Stimulated activated memory B cell treated with anti-CD40 and anti-IgM and Interleukin-4, amounts not matched to agents 10 μg/mL and 1 μg/mL and 100 μg/mL, for 72 hours (primary cell): ENCODE results near the gene MRS2.
"Not testable (repeated sequence)": the region's sequence is repeated elsewhere in the genome, so short reads cannot be mapped to it uniquely, and the experiment has no call there.

Source experiments
- ATAC-seq: fragments of 150-1000 bp; cut with Tn5 transposase; 2 replicates; pipeline ENCODE4 v1.10.0; 2021
- H3K27ac Mint-ChIP-seq: one replicate; pipeline ENCODE4 v1.8.0; 2022; ENCODE audit warnings: mild to moderate bottlenecking, mixed read lengths
- H3K27me3 Mint-ChIP-seq: one replicate; pipeline ENCODE4 v1.8.0; 2022; ENCODE audit warnings: mixed read lengths
- H3K36me3 Mint-ChIP-seq: one replicate; pipeline ENCODE4 v1.8.0; 2022; ENCODE audit warnings: mixed read lengths
- H3K4me1 Mint-ChIP-seq: one replicate; pipeline ENCODE4 v1.8.0; 2022; ENCODE audit warnings: mixed read lengths
- H3K4me3 Mint-ChIP-seq: one replicate; pipeline ENCODE4 v1.8.0; 2022; ENCODE audit warnings: mild to moderate bottlenecking, moderate library complexity, mixed read lengths
- H3K9me3 Mint-ChIP-seq: one replicate; pipeline ENCODE4 v1.8.0; 2022; ENCODE audit warnings: mixed read lengths

MRS2 gene

DNA sequence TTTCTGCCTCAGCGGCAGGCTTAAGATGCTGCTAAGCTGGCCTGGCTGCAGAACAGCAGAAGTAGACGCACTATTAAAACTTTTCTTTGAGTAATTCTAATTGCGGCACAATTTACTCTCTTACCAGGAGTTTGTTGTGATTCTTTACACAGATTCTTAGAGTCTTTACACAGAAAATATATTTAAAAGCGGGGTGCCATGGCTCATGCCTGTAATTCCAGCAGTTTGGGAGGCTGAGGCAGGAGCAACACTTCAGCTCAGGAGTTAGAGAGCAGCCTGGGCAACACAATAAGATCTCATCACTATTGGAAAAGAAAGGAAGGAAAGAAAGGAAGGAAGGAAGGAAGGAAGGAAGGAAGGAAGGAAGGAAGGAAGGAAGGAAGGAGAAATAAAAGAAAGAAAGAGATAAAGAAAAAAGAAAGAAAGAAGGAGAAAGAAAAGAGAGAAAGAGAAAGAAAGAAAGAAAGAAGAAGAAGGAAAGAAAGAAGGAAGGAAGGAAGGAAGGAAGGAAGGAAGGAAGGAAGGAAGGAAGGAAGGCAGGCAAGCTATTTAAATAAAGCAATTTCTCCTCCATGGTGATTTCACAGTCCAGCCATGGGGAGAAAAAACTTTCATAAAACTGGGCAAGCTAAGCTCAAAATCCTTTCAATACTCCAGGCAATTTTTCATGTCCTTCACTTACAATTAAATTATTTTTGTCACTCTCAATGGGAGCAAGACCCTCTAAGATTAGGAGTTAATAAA, 21.1 kb upstream of the MRS2 start:
- Mint-ChIP-seq H3K27me3 (peaks cover 9% of the 10 kb centered on the region), H3K9me3 (peaks cover 3% of the 10 kb centered on the region), H3K36me3 (no peaks in the 10 kb centered on the region), H3K4me1 (peaks cover 8% of the 10 kb centered on the region), H3K4me3 (no peak overlapping the region), H3K27ac (no peak overlapping the region)
- no peak for ATAC-seq

DNA sequence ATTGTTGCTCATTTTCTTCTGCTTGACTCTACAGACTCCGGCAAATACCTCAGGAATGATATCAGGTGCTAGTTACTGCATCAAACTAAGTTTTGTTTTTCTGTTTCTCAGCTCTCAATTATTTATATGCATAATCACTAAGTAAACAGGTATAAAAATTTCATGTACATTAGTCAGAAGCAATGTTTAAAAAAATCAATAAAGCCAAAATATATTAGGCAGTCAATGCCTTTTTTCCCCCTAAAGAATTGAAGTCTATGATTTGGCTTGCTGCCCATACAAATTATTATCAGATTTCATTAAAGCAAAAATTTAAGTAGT, 20.6 kb upstream of the MRS2 start:
- Mint-ChIP-seq H3K4me1 (peaks cover 8% of the 10 kb centered on the region), H3K36me3 (no peaks in the 10 kb centered on the region), H3K4me3 (no peak overlapping the region), H3K9me3 (peaks cover 3% of the 10 kb centered on the region), H3K27ac (no peak overlapping the region), H3K27me3 (peaks cover 8% of the 10 kb centered on the region)
- ATAC-seq = no peak

DNA sequence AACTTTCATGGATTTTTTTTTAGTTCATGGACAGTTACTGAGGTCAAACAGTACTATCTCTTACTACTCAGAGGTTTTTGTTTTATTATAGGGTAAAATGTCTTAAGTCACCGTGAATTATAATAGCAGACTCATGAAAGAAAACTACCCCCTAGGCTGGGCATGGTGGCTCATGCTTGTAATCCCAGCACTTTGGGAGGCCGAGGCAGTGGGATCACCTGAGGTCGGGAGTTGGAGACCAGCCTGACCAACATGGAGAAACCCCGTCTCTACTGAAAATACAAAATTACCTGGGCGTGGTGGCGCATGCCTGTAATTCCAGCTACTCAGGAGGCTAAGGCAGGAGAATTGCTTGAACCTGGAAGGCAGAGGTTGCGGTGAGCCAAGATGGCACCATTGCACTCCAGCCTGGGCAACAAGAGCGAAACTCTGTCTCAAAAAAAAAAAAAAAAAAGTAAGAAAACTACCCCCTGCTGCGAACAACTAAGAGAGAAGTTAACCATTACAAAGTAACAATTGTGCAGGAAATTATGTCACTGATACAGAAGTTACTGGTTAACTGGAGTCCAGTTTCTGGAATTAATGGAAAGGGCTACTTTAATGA, 19.7 kb upstream of the MRS2 start:
- H3K27me3 Mint-ChIP-seq, H3K36me3 Mint-ChIP-seq, H3K4me1 Mint-ChIP-seq, H3K4me3 Mint-ChIP-seq, ATAC-seq, H3K27ac Mint-ChIP-seq, H3K9me3 Mint-ChIP-seq: not testable (repeated sequence)

DNA sequence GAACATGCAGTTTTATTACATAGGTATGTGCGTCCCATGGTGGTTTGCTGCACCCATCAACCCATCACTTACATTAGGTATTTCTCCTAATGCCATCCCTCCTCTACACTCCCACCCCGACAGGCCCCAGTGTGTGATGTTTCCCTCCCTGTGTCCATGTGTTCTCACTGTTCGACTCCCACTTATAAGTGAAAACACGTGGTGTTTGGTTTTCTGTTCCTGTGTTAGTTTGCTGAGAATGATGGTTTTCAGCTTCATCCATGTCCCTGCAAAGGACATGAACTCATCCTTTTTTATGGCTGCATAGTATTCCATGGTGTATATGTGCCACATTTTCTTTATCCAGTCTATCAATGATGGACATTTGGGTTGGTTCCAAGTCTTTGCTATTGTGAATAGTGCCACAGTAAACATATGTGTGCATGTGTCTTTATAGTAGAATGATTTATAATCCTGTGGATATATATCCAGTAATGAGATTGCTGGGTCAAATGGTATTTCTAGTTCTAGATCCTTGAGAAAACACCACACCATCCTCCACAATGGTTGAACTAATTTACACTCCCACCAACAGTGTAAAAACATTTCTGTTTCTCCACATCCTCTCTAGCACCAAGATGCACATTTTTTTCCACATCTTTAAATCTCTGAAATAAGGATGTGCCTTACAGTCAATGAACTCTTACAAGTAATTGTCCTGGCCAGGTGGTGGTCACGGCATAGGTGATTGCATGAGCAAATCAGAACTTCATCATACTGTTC, 18.2 kb upstream of the MRS2 start:
- H3K36me3 Mint-ChIP-seq, H3K27me3 Mint-ChIP-seq, H3K4me3 Mint-ChIP-seq, ATAC-seq, H3K9me3 Mint-ChIP-seq, H3K27ac Mint-ChIP-seq, H3K4me1 Mint-ChIP-seq: not testable (repeated sequence)

DNA sequence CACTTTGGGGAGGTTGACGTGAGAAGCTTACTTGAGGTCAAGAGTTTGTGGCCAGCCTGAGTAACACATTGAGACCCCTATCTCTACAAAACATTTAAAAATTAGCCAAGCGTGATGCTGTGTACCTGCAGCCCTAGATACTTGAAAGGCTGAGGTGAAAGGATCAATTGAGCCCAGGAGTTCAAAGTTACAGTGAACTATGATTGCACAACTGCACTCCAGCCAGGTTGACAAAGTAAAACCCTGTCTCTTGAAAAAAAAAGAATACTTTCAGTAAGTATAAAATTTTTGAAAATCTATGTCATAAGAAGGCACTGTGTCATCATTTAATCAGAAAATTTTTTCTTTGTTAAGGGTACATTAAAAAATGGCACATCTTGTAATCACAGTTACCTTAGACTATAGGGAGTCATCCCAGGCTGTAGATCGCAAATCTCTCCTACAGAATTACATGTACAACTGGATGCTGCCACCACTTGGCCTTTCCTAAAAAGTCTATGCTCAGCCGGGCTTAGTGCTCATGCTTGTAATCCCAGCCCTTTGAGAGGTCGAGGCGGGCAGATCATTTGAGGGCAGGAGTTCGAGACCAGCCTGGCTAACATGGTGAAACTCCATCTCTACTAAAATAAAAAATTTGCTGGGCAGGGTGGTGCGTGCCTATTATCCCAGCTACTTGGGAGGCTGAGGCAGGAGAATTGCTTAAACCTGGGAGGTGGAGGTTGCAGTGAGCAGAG, 17.0 kb upstream of the MRS2 start:
- no peaks in the 10 kb centered on the region for H3K36me3 Mint-ChIP-seq
- no peak overlapping the region for H3K4me3 Mint-ChIP-seq
- no peak for ATAC-seq
- no peak overlapping the region for H3K27ac Mint-ChIP-seq
- peaks cover 8% of the 10 kb centered on the region for H3K4me1 Mint-ChIP-seq
- peaks cover 8% of the 10 kb centered on the region for H3K27me3 Mint-ChIP-seq
- peaks cover 3% of the 10 kb centered on the region for H3K9me3 Mint-ChIP-seq

DNA sequence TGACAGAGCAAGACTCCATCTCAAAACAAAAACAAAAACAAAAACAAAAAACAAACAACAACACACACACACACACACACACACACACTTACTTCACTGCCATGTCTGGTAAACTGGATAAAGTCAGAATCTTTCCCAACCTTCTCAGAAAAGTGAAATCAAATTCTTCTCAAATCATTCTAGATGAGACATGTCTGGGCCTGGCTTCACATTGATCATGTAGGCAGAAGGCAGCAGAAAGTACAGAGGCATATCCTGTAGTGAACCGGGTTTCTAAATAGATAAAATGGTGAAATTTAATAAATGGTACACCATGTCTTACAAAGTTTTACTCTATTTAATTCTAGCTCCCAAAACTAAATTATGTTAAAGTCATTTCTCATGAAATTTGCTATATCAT, 14.9 kb upstream of the MRS2 start:
- peaks cover 5% of the 10 kb centered on the region for H3K4me1 Mint-ChIP-seq
- H3K27me3 Mint-ChIP-seq = peaks cover 8% of the 10 kb centered on the region
- no peak overlapping the region for H3K27ac Mint-ChIP-seq
- no peaks in the 10 kb centered on the region for H3K36me3 Mint-ChIP-seq
- no peak overlapping the region for H3K4me3 Mint-ChIP-seq
- ATAC-seq = no peak
- H3K9me3 Mint-ChIP-seq = no peaks in the 10 kb centered on the region

DNA sequence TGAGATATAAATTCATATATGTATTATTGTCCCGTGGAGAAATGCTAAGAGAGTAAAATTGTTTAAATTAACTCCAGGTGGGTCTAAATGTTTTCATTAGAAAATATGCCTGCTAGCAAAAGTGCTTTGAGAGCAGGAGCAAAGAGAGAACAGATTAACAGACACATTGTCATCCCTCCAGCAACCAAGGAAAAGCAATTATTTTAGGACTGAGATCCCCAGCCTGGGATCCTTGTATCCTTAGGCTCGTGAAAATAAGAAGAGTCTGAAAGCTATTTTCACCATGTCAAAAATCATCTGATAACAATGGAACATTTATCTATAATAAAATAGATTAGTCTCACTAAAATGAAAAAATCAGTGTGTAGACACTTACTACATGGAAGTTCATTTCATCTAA, 11.5 kb upstream of the MRS2 start:
- Mint-ChIP-seq H3K27me3 (peaks cover 9% of the 10 kb centered on the region), H3K4me1 (peaks cover 5% of the 10 kb centered on the region), H3K27ac (no peak overlapping the region), H3K9me3 (no peaks in the 10 kb centered on the region), H3K4me3 (no peak overlapping the region), H3K36me3 (no peaks in the 10 kb centered on the region)
- ATAC-seq = no peak

DNA sequence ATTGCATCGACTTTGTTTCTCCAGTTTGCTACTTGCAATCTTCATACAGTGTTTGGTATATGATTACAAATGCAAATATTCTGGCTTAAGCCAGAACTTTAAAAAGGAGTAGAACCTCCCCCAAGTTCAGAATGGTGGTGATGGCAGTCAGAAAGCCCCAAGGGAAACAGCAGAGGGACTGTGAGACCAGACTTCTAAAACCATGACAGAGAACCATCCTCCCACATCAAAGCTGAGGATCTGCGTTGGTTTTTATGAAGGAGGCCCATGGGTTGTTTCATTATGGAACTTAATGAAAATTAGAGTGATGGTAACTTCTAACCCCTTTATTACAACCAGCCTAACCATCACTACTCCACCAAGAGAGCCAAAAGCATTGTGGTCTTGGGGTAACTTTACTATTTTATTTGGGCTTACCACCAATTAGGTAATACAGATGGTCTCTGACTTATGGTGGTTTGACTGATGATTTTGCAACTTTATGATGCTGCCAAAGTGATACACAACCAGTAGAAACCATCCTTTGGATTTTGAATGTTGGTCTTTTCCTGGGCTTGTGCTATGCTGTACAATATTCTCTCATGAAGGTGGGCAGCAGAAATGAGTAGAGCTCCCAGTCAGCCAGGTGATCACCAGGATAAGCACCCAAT, 10.9 kb upstream of the MRS2 start:
- Mint-ChIP-seq H3K27ac (no peak overlapping the region), H3K36me3 (no peaks in the 10 kb centered on the region), H3K27me3 (peaks cover 9% of the 10 kb centered on the region), H3K9me3 (peaks cover 7% of the 10 kb centered on the region), H3K4me3 (no peak overlapping the region), H3K4me1 (peaks cover 5% of the 10 kb centered on the region)
- ATAC-seq = peak; percentile 81

DNA sequence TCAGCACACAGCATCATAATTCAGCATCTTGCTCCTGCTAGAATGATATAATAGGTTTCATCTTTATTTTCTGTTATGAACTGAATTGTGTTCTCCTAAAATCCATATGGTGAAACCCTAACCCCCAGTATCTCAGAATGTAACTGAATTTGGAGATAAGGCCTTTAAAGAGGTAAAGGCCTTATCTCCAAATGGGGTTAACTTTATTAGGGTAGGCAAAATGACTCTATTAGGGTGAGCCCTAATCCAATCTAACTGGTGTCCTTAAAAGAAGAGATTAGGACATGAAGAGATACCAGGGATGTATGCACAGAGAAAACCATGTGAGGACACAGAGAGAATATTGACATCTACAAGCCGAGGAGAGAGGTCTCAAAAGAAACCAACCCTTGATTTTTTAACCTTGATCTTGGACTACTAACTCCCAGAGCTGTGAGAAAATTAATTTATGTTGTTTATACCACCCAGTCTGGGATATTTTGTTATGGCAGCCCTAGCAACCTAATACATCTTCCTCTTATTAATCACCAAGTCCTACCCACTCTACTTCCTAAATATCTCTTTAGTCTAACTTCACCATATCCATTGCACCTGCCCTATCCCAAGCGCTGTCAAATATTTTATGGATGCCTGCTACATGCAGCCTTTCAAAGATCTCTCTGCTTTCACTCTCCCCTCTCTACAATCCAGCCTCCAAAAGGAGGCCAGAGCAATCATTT, 8.5 kb upstream of the MRS2 start:
- Mint-ChIP-seq H3K27ac (no peak overlapping the region), H3K4me1 (peaks cover 5% of the 10 kb centered on the region), H3K27me3 (peaks cover 30% of the 10 kb centered on the region), H3K9me3 (peaks cover 7% of the 10 kb centered on the region), H3K36me3 (no peaks in the 10 kb centered on the region), H3K4me3 (no peak overlapping the region)
- ATAC-seq = no peak

DNA sequence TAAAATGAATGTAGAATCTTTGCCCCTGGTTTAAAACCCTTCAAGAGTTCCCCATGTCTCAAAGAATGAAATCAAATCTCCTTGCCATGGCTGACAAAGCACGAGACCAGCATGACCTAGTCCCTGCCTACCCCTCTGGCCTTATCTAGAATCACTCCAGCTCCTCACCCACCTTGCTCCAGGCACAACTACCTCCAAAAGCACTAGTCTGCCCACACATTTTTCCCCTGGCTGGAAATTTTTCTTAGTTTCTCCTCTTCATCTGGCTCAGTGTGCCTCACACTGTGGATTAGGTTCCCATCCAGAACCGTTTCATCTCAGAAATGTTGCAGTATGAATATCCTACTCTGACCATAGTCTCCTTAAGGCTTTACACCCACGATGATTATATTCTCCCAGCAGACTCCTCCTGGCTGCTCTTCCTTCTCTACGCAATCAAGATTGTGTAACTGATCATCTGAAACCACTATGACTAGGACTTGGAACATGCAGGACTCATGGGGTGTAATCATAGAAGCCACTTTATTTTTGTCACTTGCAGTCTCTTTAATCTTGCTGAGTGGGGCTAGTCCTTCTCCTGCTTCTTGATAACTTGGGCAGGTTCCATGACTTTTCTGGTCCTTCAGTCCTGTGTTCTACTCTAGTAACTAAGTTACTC, 7.8 kb upstream of the MRS2 start:
- Mint-ChIP-seq H3K4me3 (no peak overlapping the region), H3K27ac (no peak overlapping the region), H3K36me3 (no peaks in the 10 kb centered on the region), H3K9me3 (peaks cover 7% of the 10 kb centered on the region), H3K4me1 (peaks cover 5% of the 10 kb centered on the region), H3K27me3 (peaks cover 36% of the 10 kb centered on the region)
- no peak for ATAC-seq

DNA sequence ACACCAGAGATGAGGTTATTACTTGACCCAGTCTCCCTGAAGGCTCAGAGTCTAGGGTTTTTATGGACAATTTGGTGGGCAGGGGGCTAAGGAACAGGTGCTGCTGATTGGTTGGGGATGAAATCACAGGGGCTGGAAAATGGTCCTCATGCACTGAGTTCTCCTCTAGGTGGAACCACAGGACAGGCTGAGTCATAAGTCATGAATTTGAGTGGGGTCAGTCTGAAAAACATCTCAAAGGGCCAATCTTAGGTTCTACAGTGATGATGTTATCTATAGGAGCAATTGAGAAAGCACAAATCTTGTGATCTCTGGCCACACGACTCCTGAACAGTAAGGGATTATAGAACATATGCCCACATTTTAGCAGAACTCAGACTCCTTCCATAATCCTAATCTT, 5.9 kb upstream of the MRS2 start:
- Mint-ChIP-seq H3K27me3 (peaks cover 37% of the 10 kb centered on the region), H3K36me3 (no peaks in the 10 kb centered on the region), H3K27ac (no peak overlapping the region), H3K4me1 (peaks cover 8% of the 10 kb centered on the region), H3K4me3 (no peak overlapping the region), H3K9me3 (peaks cover 7% of the 10 kb centered on the region)
- ATAC-seq = no peak

DNA sequence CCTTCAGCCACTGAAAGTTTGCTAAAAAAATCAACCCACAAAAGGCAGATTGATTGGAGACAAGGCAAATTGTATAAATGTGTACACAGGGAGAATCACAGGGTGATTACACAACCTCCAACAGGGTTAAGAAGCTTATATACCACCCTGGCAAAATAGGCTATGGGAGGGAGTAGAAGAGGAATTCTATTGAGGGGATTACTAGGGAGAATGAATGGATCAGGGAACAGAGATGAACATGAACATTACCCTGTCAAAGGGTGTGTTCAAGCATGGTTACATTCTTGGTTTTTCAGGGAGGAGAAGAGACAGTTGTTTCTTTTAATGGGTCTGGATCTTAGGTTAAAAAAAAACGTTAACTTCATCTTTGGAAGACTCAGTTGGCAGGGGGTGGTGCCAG, 5.1 kb upstream of the MRS2 start:
- no peak for ATAC-seq
- Mint-ChIP-seq H3K4me3 (no peak overlapping the region), H3K4me1 (peaks cover 8% of the 10 kb centered on the region), H3K27ac (no peak overlapping the region), H3K9me3 (peaks cover 7% of the 10 kb centered on the region), H3K36me3 (no peaks in the 10 kb centered on the region), H3K27me3 (peaks cover 37% of the 10 kb centered on the region)

DNA sequence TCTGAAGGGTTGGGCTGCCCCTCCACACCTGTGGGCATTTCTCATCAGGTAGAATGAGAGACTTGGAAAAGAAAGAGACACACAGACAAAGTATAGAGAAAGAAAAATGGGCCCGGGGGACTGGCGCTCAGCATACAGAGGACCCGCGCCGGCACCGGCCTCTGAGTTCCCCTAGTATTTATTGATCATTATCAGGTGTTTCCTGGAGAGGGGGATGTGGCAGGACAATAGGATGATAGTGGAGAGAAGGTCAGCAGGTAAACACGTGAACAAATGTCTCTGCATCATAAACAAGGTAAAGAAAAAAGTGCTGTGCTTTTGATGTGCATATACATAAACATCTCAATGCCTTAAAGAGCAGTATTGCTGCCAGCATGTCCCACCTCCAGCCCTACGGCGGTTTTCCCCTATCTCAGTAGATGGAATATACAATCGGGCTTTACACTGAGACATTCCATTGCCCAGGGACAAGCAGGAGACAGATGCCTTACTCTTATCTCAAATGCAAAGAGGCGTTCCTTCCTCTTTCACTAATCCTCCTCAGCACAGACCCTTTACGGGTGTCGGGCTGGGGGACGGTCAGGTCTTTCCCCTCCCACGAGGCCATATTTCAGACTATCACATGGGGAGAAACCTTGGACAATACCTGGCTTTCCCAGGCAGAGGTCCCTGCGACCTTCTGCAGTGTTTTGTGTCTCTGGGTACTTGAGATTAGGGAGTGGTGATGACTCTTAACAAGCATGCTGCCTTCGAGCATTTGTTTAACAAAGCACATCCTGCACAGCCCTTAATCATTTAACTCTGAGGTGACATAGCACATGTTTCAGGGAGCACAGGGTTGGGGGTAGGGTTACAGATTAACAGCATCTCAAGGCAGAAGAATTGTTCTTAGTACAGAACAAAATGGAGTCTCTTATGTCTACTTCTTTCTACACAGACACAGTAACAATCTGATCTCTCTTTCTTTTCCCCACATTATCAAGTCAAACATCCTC, 2.4 kb upstream of the MRS2 start:
- ATAC-seq, H3K36me3 Mint-ChIP-seq, H3K9me3 Mint-ChIP-seq, H3K4me3 Mint-ChIP-seq, H3K27ac Mint-ChIP-seq: not testable (repeated sequence)
- Mint-ChIP-seq H3K27me3 (peaks cover 30% of the 10 kb centered on the region), H3K4me1 (peaks cover 21% of the 10 kb centered on the region)
